Osteoblast (primary cell): Measurements from ENCODE around the gene SORCS1. TPM values are rescaled to one million over a fixed set of nuclear protein-coding genes. Genes with fewer than 3 reads are reported as not detected.
"Not testable (repeated sequence)": the region's sequence is repeated elsewhere in the genome, so short reads cannot be mapped to it uniquely, and the experiment has no call there.

Experiments used
- DNase-seq: peaks from one replicate; pipeline ENCODE4 v3.0.0; 2011; ENCODE audit warnings: low spot score, mixed read lengths; ENCODE audit not compliant: insufficient read length; ENCODE audit errors: missing footprints
- H2AFZ ChIP-seq: 2 replicates; pipeline ENCODE4 v1.6.0; 2011; ENCODE audit warnings: mild to moderate bottlenecking, low read length
- H3K27ac ChIP-seq: 2 replicates; pipeline ENCODE4 v1.5.1; 2011; ENCODE audit warnings: mild to moderate bottlenecking, low read depth, low read length, moderate library complexity
- H3K27me3 ChIP-seq: 2 replicates; pipeline ENCODE4 v1.6.0; 2012; ENCODE audit warnings: mild to moderate bottlenecking, control low read depth, inconsistent platforms, low read length, moderate library complexity; ENCODE audit not compliant: insufficient read depth
- H3K36me3 ChIP-seq: 2 replicates; pipeline ENCODE4 v1.5.1; 2011; ENCODE audit warnings: mild to moderate bottlenecking, low read length, control low read depth, moderate library complexity; ENCODE audit not compliant: insufficient read depth
- H3K4me1 ChIP-seq: 2 replicates; pipeline ENCODE4 v1.5.1; 2011; ENCODE audit warnings: mild to moderate bottlenecking, low read length, control low read depth, moderate library complexity; ENCODE audit not compliant: insufficient read depth
- H3K4me2 ChIP-seq: 2 replicates; pipeline ENCODE4 v1.6.0; 2011; ENCODE audit warnings: mild to moderate bottlenecking, low read length; ENCODE audit not compliant: insufficient read depth
- H3K4me3 ChIP-seq: fragments of 200-600 bp; sonication (generic); 3 replicates; pipeline ENCODE4 v1.5.1; 2012; ENCODE audit warnings: mild to moderate bottlenecking, low read length, inconsistent platforms; ENCODE audit not compliant: insufficient read depth
- H3K79me2 ChIP-seq: 2 replicates; pipeline ENCODE4 v1.6.0; 2012; ENCODE audit warnings: mild to moderate bottlenecking, low read length, control low read depth, inconsistent platforms; ENCODE audit not compliant: insufficient read depth
- H3K9me3 ChIP-seq: 2 replicates; pipeline ENCODE4 v1.5.1; 2011; ENCODE audit warnings: low read depth, low read length, control low read depth
- H4K20me1 ChIP-seq: 2 replicates; pipeline ENCODE4 v1.6.0; 2012; ENCODE audit warnings: mild to moderate bottlenecking, low read length, control low read depth; ENCODE audit not compliant: insufficient read depth
- CTCF ChIP-seq: IDR thresholded peaks from 2 replicates; pipeline ENCODE4 v1.5.1; 2011; ENCODE audit warnings: mild to moderate bottlenecking, low read depth, low read length, moderate library complexity; ENCODE audit errors: extremely low read depth
- total RNA-seq: library from RNA; depleted of rRNA; stranded (reverse); fragments of >200 nt; gene quantifications from 2 replicates; pipeline ENCODE4 v1.2.3, GENCODE V29; 2012

Gene SORCS1
- total RNA-seq, 1 donor, result not detected

GRCh38 chr10:106929291-106929895 is 235.1 kb downstream of the SORCS1 start:
- no peak for DNase-seq

GRCh38 chr10:106928151-106928550 is 236.4 kb downstream of the SORCS1 start:
- H3K4me3 ChIP-seq, H3K36me3 ChIP-seq, H3K4me2 ChIP-seq, H3K27ac ChIP-seq, H2AFZ ChIP-seq, H3K79me2 ChIP-seq, DNase-seq, H3K9me3 ChIP-seq, H4K20me1 ChIP-seq, H3K27me3 ChIP-seq, H3K4me1 ChIP-seq: not testable (repeated sequence)

More at GRCh38 chr10:106929291-106929895, 235.1 kb downstream of the SORCS1 start:
- H3K4me1 ChIP-seq, result no peaks in the 10 kb centered on the region
- H3K27me3 ChIP-seq, result no peaks in the 10 kb centered on the region
- H3K27ac ChIP-seq, result no peak overlapping the region
- H3K4me2 ChIP-seq, result no peak overlapping the region
- no peaks in the 10 kb centered on the region for H4K20me1 ChIP-seq
- no peaks in the 10 kb centered on the region for H3K36me3 ChIP-seq
- peaks cover 3% of the 10 kb centered on the region for H3K9me3 ChIP-seq
- no peak for TF ChIP-seq CTCF
- no peak overlapping the region for H2AFZ ChIP-seq
- H3K4me3 ChIP-seq, result no peak overlapping the region
- no peaks in the 10 kb centered on the region for H3K79me2 ChIP-seq

- no peak overlapping the region for H2AFZ ChIP-seq
- no peaks in the 10 kb centered on the region for H3K9me3 ChIP-seq
- no peak for TF ChIP-seq CTCF
- no peak overlapping the region for H3K27ac ChIP-seq
- H3K4me1 ChIP-seq, result no peaks in the 10 kb centered on the region
- no peak overlapping the region for H3K4me2 ChIP-seq
- no peaks in the 10 kb centered on the region for H3K79me2 ChIP-seq
- H4K20me1 ChIP-seq, result no peaks in the 10 kb centered on the region
- no peaks in the 10 kb centered on the region for H3K27me3 ChIP-seq
- no peak for DNase-seq
- no peak overlapping the region for H3K4me3 ChIP-seq
- H3K36me3 ChIP-seq, result no peaks in the 10 kb centered on the region
Observed at GRCh38 chr10:106925191-106925590, 239.3 kb downstream of the SORCS1 start.

GRCh38 chr10:106920538-106920937 is 244.0 kb downstream of the SORCS1 start:
- no peak overlapping the region for H3K4me3 ChIP-seq
- no peaks in the 10 kb centered on the region for H3K27me3 ChIP-seq
- no peak for TF ChIP-seq CTCF
- H4K20me1 ChIP-seq, result no peaks in the 10 kb centered on the region
- DNase-seq, result no peak
- H3K27ac ChIP-seq, result no peak overlapping the region
- H3K4me1 ChIP-seq, result no peaks in the 10 kb centered on the region
- H3K9me3 ChIP-seq, result no peaks in the 10 kb centered on the region
- no peak overlapping the region for H2AFZ ChIP-seq
- H3K79me2 ChIP-seq, result no peaks in the 10 kb centered on the region
- H3K36me3 ChIP-seq, result no peaks in the 10 kb centered on the region
- H3K4me2 ChIP-seq, result no peak overlapping the region
